ENCODE data around the gene IGFL1. TPM values are rescaled to one million over a fixed set of nuclear protein-coding genes. Genes with fewer than 3 reads are reported as not detected.
"Not testable (repeated sequence)": the region's sequence is repeated elsewhere in the genome, so short reads cannot be mapped to it uniquely, and the experiment has no call there.

Gene IGFL1
- total and polyA plus RNA-seq, 10 of the 15 experiments (the other 5 are each of a cell fraction or from before 2014, with no cell fraction given) = not detected

GRCh38 chr19:46184775-46185710 is 44.5 kb upstream of the IGFL1 start:
- in situ Hi-C loops (cut with MboI) (loop anchor here (5.0 kb wide), 1 partner anchor 103 kb away; no protein-coding TSS in a partner anchor), intact Hi-C loops (cut with micrococcal nuclease; ENCODE audit: unreplicated experiment) (loop anchor here (5.0 kb wide), 1 partner anchor 158 kb away; no protein-coding TSS in a partner anchor)
- H3K4me1 ChIP-seq (ENCODE audit: control insufficient read depth, insufficient read depth, low read length); FAIRE-seq; H3K27ac ChIP-seq (ENCODE audit: control insufficient read depth, insufficient read depth); H3K27me3 ChIP-seq (replicated peaks in 1 of 2; ENCODE audit: control insufficient read depth in 2 of 2, insufficient read depth in 2 of 2, low read length in 1 of 2); H4K20me1 ChIP-seq (ENCODE audit: control insufficient read depth, insufficient read depth); H2AFZ ChIP-seq (ENCODE audit: control insufficient read depth, low read depth, low read length); POLR2A ChIA-PET; H3K9me3 ChIP-seq (replicated peaks; ENCODE audit: control insufficient read depth, insufficient read depth, low read length); H3K4me2 ChIP-seq (ENCODE audit: control insufficient read depth, insufficient read depth); H3K9ac ChIP-seq (ENCODE audit: control insufficient read depth, insufficient read depth, low read length); H3K4me3 ChIP-seq; BruUV-seq (replicated peaks); DNase-seq (ENCODE audit: low read depth, low spot score); H3K36me3 ChIP-seq (ENCODE audit: control insufficient read depth in 2 of 2, insufficient read depth in 2 of 2, low read length in 1 of 2); H3K79me2 ChIP-seq (ENCODE audit: control insufficient read depth, insufficient read depth, low read length): not testable (repeated sequence)
- CTCF ChIA-PET = interaction anchor here (0.9 to 1.7 kb wide), 7 partner anchors 96 to 320 kb away, joined by 3 to 7 read pairs (median 3); no protein-coding TSS in a partner anchor
- peak; percentile 69 for ATAC-seq
- peak; percentile 60; the same call in 1 of the 2 replicates for TF ChIP-seq SPI1 (IDR thresholded peaks at IDR 0.05; ENCODE audit: borderline replicate concordance, insufficient read depth, low read depth, low read length)
- 0 out of 2 replicates have a peak, but pooled peaks have one; percentile 13 for TF ChIP-seq ATF7 (IDR thresholded peaks at IDR 0.05; ENCODE audit: low read depth)
- TF ChIP-seq MTA2 (IDR thresholded peaks at IDR 0.05; ENCODE audit: low read depth) = 0 out of 2 replicates have a peak, but pooled peaks have one; percentile 13
- RAD21 ChIA-PET (ENCODE audit: unreplicated experiment) = interaction anchor here (1.5 kb wide), 1 partner anchor 106 kb away, joined by 5 read pairs; no protein-coding TSS in a partner anchor
- WGBS (ENCODE audit: insufficient coverage, insufficient replicate concordance, low lambda C conversion rate, missing lambda C conversion rate) = 14% methylated on average over 6 of the region's 6 CpGs
- SMC1A ChIA-PET (ENCODE audit: uncharacterized antibody, unreplicated experiment) = interaction anchor here (1.0 kb wide), 1 partner anchor 9 kb away, joined by 3 read pairs; no protein-coding TSS in a partner anchor

All from GM12878 (cell line).